DND-41 (cell line): ENCODE results near the gene NYAP2.

Experiments
- ATAC-seq: fragments of 200-7000 bp; cut with Tn5 transposase; 3 replicates; pipeline ENCODE4 v1.9.1; 2021; ENCODE audit warnings: low read depth; ENCODE audit not compliant: insufficient read depth
- DNase-seq: peaks from one replicate; pipeline ENCODE4 v3.0.0-alpha.2; 2020
- H2AFZ ChIP-seq: 2 replicates; pipeline ENCODE4 v1.6.0; 2012; ENCODE audit warnings: low read depth, low read length
- H3K27ac ChIP-seq: 2 replicates; pipeline ENCODE4 v1.5.1; 2012; ENCODE audit warnings: low read length, inconsistent platforms
- H3K27me3 ChIP-seq: fragments of 200-600 bp; sonication (generic); 2 replicates; pipeline ENCODE4 v1.6.0; 2012; ENCODE audit warnings: low read length, mild to moderate bottlenecking, inconsistent platforms; ENCODE audit not compliant: insufficient read depth, poor library complexity
- H3K36me3 ChIP-seq: 2 replicates; pipeline ENCODE4 v1.5.1; 2012; ENCODE audit warnings: low read length, inconsistent platforms; ENCODE audit not compliant: insufficient read depth
- H3K4me1 ChIP-seq: 2 replicates; pipeline ENCODE4 v1.5.1; 2012; ENCODE audit warnings: mild to moderate bottlenecking, low read length; ENCODE audit not compliant: insufficient read depth
- H3K4me2 ChIP-seq: 2 replicates; pipeline ENCODE4 v1.6.0; 2012; ENCODE audit warnings: mild to moderate bottlenecking, moderate library complexity, low read length, inconsistent platforms; ENCODE audit not compliant: insufficient read depth
- H3K4me3 ChIP-seq, 2 experiments: fragments of 200-600 bp in 1 of 2; shearing (Covaris generic) in 1 of 2; 2 replicates each; pipeline ENCODE4 v1.5.1; 2012 to 2016; ENCODE audit warnings: inconsistent platforms in 2 of 2, low read length in 2 of 2, mild to moderate bottlenecking in 2 of 2, low read depth in 1 of 2, moderate library complexity in 1 of 2
- H3K79me2 ChIP-seq: 2 replicates; pipeline ENCODE4 v1.6.0; 2012; ENCODE audit warnings: low read length, inconsistent platforms; ENCODE audit not compliant: insufficient read depth
- H3K9ac ChIP-seq: 2 replicates; pipeline ENCODE4 v1.6.0; 2012; ENCODE audit warnings: low read depth, mild to moderate bottlenecking, inconsistent platforms, low read length, moderate library complexity
- H3K9me3 ChIP-seq: 2 replicates; pipeline ENCODE4 v1.5.1; 2012; ENCODE audit warnings: low read length, moderate library complexity, mild to moderate bottlenecking, inconsistent platforms; ENCODE audit not compliant: insufficient read depth, severe bottlenecking
- H4K20me1 ChIP-seq: 2 replicates; pipeline ENCODE4 v1.6.0; 2012; ENCODE audit warnings: low read length; ENCODE audit not compliant: insufficient read depth
- CTCF ChIP-seq: IDR thresholded peaks from 2 replicates; pipeline ENCODE4 v1.5.1; 2012; ENCODE audit warnings: borderline replicate concordance, low read length, moderate library complexity, mild to moderate bottlenecking; ENCODE audit not compliant: poor library complexity, severe bottlenecking; ENCODE audit errors: extremely low read depth
- EZH2 ChIP-seq: IDR thresholded peaks from 3 replicates; pipeline ENCODE4 v1.6.1; 2012; ENCODE audit warnings: borderline replicate concordance, low read depth, mild to moderate bottlenecking, moderate library complexity, low read length, inconsistent platforms; ENCODE audit not compliant: severe bottlenecking

NYAP2 gene

GRCh38 chr2:225468131-225468530 is 68.6 kb downstream of the NYAP2 start:
- H3K4me1 ChIP-seq: peaks cover 10% of the 10 kb centered on the region
- H3K36me3 ChIP-seq: no peaks in the 10 kb centered on the region
- no peak overlapping the region for H3K27ac ChIP-seq
- no peak overlapping the region for H2AFZ ChIP-seq
- H3K4me3 ChIP-seq: no peak overlapping the region
- no peaks in the 10 kb centered on the region for H3K9me3 ChIP-seq
- H3K4me2 ChIP-seq: no peak overlapping the region
- no peak for DNase-seq
- no peaks in the 10 kb centered on the region for H3K79me2 ChIP-seq
- no peaks in the 10 kb centered on the region for H3K27me3 ChIP-seq
- no peak overlapping the region for H3K9ac ChIP-seq
- no peak for ATAC-seq
- no peaks in the 10 kb centered on the region for H4K20me1 ChIP-seq
- TF ChIP-seq CTCF (no peak), EZH2 (no peak)

- H3K4me2 ChIP-seq: no peak overlapping the region
- H3K4me1 ChIP-seq: no peaks in the 10 kb centered on the region
- H3K4me3 ChIP-seq: no peak overlapping the region
- H3K79me2 ChIP-seq: no peaks in the 10 kb centered on the region
- no peak for DNase-seq
- no peaks in the 10 kb centered on the region for H3K9me3 ChIP-seq
- H3K36me3 ChIP-seq: no peaks in the 10 kb centered on the region
- no peak for ATAC-seq
- no peak for TF ChIP-seq CTCF
- TF ChIP-seq EZH2: no peak
- H3K27ac ChIP-seq: no peak overlapping the region
- H3K27me3 ChIP-seq: no peaks in the 10 kb centered on the region
- no peaks in the 10 kb centered on the region for H4K20me1 ChIP-seq
- no peak overlapping the region for H2AFZ ChIP-seq
- H3K9ac ChIP-seq: no peak overlapping the region
These were observed 71.5 kb downstream of the NYAP2 start for GRCh38 chr2:225471039-225471438.

- H3K27ac ChIP-seq: no peak overlapping the region
These were observed 72.0 kb downstream of the NYAP2 start for GRCh38 chr2:225471482-225471881.

More at GRCh38 chr2:225471482-225471881, 72.0 kb downstream of the NYAP2 start:
- TF ChIP-seq CTCF (no peak), EZH2 (no peak)
- Histone ChIP-seq H2AFZ (no peak overlapping the region), H3K4me1 (no peaks in the 10 kb centered on the region), H3K36me3 (no peaks in the 10 kb centered on the region), H3K79me2 (no peaks in the 10 kb centered on the region), H3K9ac (no peak overlapping the region), H4K20me1 (no peaks in the 10 kb centered on the region), H3K4me3 (no peak overlapping the region), H3K27me3 (no peaks in the 10 kb centered on the region), H3K4me2 (no peak overlapping the region), H3K9me3 (no peaks in the 10 kb centered on the region)
- no peak for DNase-seq
- ATAC-seq: no peak
